Right lobe of liver (tissue), 6 donors: ENCODE data around the gene ZNF660. TPM values are rescaled to one million over a fixed set of nuclear protein-coding genes. Genes with fewer than 3 reads are reported as not detected.

Experiments used
- ATAC-seq, 4 donors: fragments of 200-7000 bp; cut with Tn5 transposase; one replicate each; pipeline ENCODE4 v1.9.1; 2020; ENCODE audit warnings: mild to moderate bottlenecking in 4 of 4, moderate library complexity in 4 of 4
- DNase-seq, 3 donors: peaks; one replicate each; pipeline ENCODE4 v3.0.0-alpha.2; 2020
- H3K27ac ChIP-seq, 3 donors: fragments of 200-600 bp; one replicate each; pipeline ENCODE4 v1.8.0; 2022
- H3K27me3 ChIP-seq, 2 donors: fragments of 200-600 bp; one replicate each; pipeline ENCODE4 v1.8.0; 2022
- H3K36me3 ChIP-seq, 4 donors: fragments of 200-600 bp; sonication (generic) in 1 of 4; one replicate each; pipeline versions ENCODE4 v1.5.1 to v1.8.0; 2017 to 2022; ENCODE audit warnings: control low read depth in 1 of 4
- H3K4me1 ChIP-seq, 4 donors: fragments of 200-600 bp; sonication (generic) in 1 of 4; one replicate each; pipeline versions ENCODE4 v1.5.1 to v1.8.0; 2017 to 2022; ENCODE audit warnings: control low read depth in 1 of 4
- H3K4me3 ChIP-seq, 3 donors: fragments of 200-600 bp; one replicate each; pipeline ENCODE4 v1.8.0; 2022
- H3K9me3 ChIP-seq, 4 donors: fragments of 200-600 bp; sonication (generic) in 1 of 4; one replicate each; pipeline versions ENCODE4 v1.5.1 to v1.8.0; 2017 to 2022; ENCODE audit warnings: control low read depth in 1 of 4
- CTCF ChIP-seq, 4 donors: fragments of 200-600 bp in 3 of 4; fragments of 450-650 bp in 1 of 4; IDR thresholded peaks; one replicate each; pipeline versions ENCODE4 v1.5.1 to v1.8.0; 2016 to 2022; ENCODE audit warnings: antibody characterized with exemption in 4 of 4, mild to moderate bottlenecking in 2 of 4
- POLR2A ChIP-seq: fragments of 450-650 bp; IDR thresholded peaks from one replicate; pipeline ENCODE4 v1.6.1; 2017; ENCODE audit warnings: antibody characterized with exemption, mild to moderate bottlenecking
- WGBS: methylation state at CpG from one replicate; pipeline ENCODE4 v1.1.6; 2018; ENCODE audit warnings: low coverage, low lambda C conversion rate; ENCODE audit not compliant: insufficient coverage; ENCODE audit errors: missing lambda C conversion rate; 5-methylcytosine and 5-hydroxymethylcytosine counted together
- intact Hi-C, 2 donors: fragments of 100-400 bp; cut with DNase I; formaldehyde crosslinking; loops; one replicate each; pipeline versions ENCODE4 v1.11.2 to v1.14.1; 2022
- total RNA-seq, 6 experiments: library from RNA; depleted of rRNA in 2 of 6; stranded (reverse); fragments of >200 nt in 2 of 6; fragmentation: NEBNext Ultra II Directional in 3 of 6; extraction: Animal tissue kit (Norgen Biotek cat#: 25700) in 3 of 6; gene quantifications; one replicate each; pipeline versions ENCODE4 v1.1.0 to v1.2.4, GENCODE V29; 2016 to 2023
- donor health status: DM: no; HTN: yes; CAD: no.
- donor health status: DM: no; HTN: no; CAD: no.
- donor health status: DM: no; HTN: no; CAD: no.
- donor health status: DM: no; HTN: yes; CAD: no.
- donor health status: DM: no; HTN: yes; CAD: no.

ZNF660 gene
- total RNA-seq, 6 experiments from 2014 or later: 0.06 to 0.82 (median 0.62) TPM

GRCh38 chr3:44596621-44597020 is 11.9 kb downstream of the ZNF660 start:
- no peak for ATAC-seq
- Histone ChIP-seq H3K4me3 (no peak overlapping the region), H3K27me3 (no peaks in the 10 kb centered on the region), H3K4me1 (no peaks in the 10 kb centered on the region), H3K27ac (no peak overlapping the region), H3K9me3 (peaks cover 0 to 7% (median 0%) of the 10 kb centered on the region in 4 donors), H3K36me3 (no peaks in the 10 kb centered on the region)
- no peak for DNase-seq
- 69% methylated on average over 1 of the region's 1 CpG for WGBS
- TF ChIP-seq POLR2A (no peak), CTCF (IDR thresholded peaks at IDR 0.05) (no peak)
- intact Hi-C loops: no loop called here

- no peak overlapping the region for H3K4me3 ChIP-seq
- H3K36me3 ChIP-seq: no peaks in the 10 kb centered on the region
- H3K27me3 ChIP-seq: no peaks in the 10 kb centered on the region
- 91% methylated on average over 2 of the region's 2 CpGs for WGBS
- DNase-seq: no peak
- H3K27ac ChIP-seq: no peak overlapping the region
- TF ChIP-seq CTCF (IDR thresholded peaks at IDR 0.05): no peak
- TF ChIP-seq POLR2A: no peak
- intact Hi-C loops: no loop called here
- no peaks in the 10 kb centered on the region for H3K9me3 ChIP-seq
- H3K4me1 ChIP-seq: no peaks in the 10 kb centered on the region
- ATAC-seq: no peak
These were observed 17.0 kb downstream of the ZNF660 start for GRCh38 chr3:44601749-44602148.

- ATAC-seq: no peak
- Histone ChIP-seq H3K9me3 (no peaks in the 10 kb centered on the region), H3K27me3 (no peaks in the 10 kb centered on the region), H3K4me3 (no peak overlapping the region), H3K36me3 (no peaks in the 10 kb centered on the region), H3K27ac (no peak overlapping the region), H3K4me1 (no peaks in the 10 kb centered on the region)
- no peak for DNase-seq
- TF ChIP-seq CTCF (IDR thresholded peaks at IDR 0.05) (no peak), POLR2A (no peak)
- intact Hi-C loops: no loop called here
These were observed 27.9 kb downstream of the ZNF660 start for GRCh38 chr3:44612678-44613077.

GRCh38 chr3:44624749-44625480 is 40.2 kb downstream of the ZNF660 start, which contains the start of gene ZNF197:
ZNF197 (plus strand) TSS chr3:44625036; CDS start chr3:44629155, 4,119 bp downstream.
- ATAC-seq (peak; percentile 98 to 100 (median 98)), DNase-seq (peak; percentile 82 to 90 (median 87))
- Histone ChIP-seq H3K27ac (peak within 1 kb of the TSS; percentile 60 to 89 (median 79)), H3K4me3 (peak within 1 kb of the TSS; percentile 93 to 95 (median 94)), H3K27me3 (no peaks in the 10 kb centered on the region), H3K4me1 (peaks cover 0 to 8% (median 4%) of the 10 kb centered on the region in 4 donors), H3K36me3 (peaks cover 0 to 5% (median 0%) of the 10 kb centered on the region in 4 donors), H3K9me3 (no peaks in the 10 kb centered on the region)
- peak in 3 of 4 donors; percentile 19 to 31 (median 20) for TF ChIP-seq CTCF (IDR thresholded peaks at IDR 0.05)
- TF ChIP-seq POLR2A: peak; percentile 47
- 4% methylated on average over 3 of the region's 47 CpGs for WGBS
- intact Hi-C loops: no loop called here
